GM18526 (cell line): ENCODE data around the gene MRPL46.

Source experiments
- POLR2A ChIP-seq: IDR thresholded peaks from 3 replicates; pipeline ENCODE4 v1.6.1; 2011; ENCODE audit not compliant: insufficient read length; ENCODE audit errors: extremely low read depth

MRPL46 gene

DNA sequence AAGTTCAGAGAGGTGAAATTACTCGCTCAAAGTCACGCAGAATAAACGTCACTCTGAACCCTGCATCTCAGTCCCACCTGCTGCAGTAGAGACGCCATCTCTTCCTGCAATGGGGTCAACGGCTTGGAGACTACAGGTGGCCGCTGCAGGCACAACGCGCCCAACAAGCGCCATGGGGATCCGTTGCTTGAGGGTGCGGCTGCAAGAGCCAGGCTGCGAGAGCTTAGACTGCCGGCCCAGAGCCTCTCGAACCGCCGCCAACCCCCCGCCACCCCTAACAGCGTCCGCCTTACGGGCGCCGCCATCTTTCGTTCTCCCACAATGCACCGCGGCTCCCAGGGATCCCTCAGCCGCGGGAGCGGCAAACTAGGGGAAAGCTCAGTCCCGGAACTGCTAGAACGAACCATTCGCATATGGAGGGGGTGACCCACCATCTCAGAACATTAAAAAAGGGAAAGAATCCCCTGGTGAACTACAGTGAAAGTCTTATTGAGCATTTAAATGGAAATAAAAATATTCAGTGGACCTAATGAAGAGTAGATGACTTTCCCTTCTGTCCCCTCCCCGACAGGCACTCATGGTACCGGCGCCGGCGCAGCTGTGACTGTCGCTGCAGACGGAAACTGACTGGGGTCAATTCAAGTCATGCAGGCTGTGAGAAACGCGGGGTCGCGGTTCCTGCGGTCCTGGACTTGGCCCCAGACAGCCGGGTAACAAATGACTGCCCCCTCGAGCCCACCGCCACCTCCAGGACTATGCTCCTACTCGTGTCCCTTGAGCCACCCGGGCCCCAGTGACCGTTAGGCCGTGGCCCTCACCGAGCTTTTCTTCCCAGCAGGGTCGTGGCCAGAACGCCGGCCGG is at the start of gene MRPL46, which contains the start of gene MRPS11:
Gene MRPL46 (minus strand): TSS at position 316 of the 862 bp plus-strand sequence. CDS start 11 bp downstream, at position 305.
Gene MRPS11 (plus strand): TSS at position 636 of the 862 bp plus-strand sequence. CDS start 10 bp downstream, at position 646.
- peak; percentile 63 for TF ChIP-seq POLR2A

DNA sequence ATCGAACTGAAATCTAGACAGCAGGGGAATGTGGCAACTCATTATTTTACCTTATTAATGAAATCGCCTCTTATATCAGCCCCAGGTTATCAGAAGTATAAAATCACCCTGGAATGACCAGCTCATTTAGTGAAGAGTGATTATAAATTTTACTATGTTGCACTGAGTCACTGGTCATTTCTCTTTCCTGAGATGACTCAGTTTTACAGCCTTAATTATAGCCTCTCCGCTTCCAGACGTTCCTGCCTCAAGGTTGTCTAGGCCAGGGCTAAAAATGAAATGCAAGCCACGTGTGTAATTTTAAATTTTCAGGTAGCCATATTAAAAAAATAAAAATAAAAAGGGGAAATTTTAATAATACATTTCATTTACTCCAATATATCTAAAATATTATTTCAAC is 46.0 kb upstream of the MRPL46 start:
- TF ChIP-seq POLR2A = no peak

DNA sequence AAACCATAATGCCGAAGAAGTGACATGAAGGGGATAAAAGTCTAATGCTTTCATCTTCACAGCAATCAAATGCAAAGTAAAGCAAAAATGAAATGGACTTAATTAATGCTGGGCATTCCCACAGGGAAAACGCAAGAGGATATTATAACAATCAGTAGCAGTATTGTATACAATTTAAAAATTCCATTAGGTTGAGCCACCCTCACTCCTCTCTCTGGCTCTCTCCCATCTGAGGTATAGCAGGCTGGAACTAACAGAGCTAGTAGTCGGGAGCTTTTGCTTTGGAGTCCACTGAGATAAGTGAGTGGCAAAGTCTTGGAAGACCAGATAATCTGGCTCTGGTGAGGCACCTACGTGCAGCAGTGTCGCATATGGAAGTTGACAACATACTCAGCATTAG is 45.4 kb upstream of the MRPL46 start:
- no peak for TF ChIP-seq POLR2A

DNA sequence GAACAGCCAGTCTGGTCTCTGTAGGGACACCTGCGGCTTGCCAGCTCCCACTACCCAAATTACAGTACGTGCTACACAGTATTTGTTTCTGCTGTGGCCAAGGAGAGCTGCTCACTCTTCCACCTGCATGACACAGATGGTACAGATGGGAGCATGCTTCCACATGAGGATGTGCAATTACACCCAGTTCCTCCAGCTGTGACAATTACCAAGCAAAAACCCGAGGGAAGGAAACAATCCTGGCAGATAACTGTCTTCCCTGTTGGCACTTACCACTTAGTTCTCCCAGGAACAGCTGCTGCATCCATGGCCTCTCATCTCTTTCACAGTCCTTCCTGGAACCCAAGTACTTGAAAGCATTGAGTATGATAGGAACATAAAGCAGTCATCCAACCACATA is 44.9 kb upstream of the MRPL46 start:
- TF ChIP-seq POLR2A = no peak

DNA sequence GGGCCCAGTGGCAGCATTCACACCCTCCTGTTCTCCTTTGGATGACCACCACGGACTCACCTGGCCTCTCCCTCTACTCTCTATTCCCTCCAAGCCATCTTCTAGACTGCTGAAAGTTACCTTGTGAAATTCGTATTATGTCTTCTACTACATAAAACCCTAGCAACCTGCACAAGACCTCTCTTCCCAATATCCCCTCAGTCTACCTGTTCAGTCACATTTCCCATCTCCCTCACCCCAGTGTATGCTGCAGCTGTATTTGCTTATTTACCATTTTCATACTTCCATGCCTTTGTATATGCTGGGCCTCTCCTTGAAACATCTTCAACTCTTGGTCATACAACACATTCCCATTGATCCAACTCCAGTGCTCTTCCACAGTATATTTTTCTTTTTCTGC is 44.0 kb upstream of the MRPL46 start:
- no peak for TF ChIP-seq POLR2A

DNA sequence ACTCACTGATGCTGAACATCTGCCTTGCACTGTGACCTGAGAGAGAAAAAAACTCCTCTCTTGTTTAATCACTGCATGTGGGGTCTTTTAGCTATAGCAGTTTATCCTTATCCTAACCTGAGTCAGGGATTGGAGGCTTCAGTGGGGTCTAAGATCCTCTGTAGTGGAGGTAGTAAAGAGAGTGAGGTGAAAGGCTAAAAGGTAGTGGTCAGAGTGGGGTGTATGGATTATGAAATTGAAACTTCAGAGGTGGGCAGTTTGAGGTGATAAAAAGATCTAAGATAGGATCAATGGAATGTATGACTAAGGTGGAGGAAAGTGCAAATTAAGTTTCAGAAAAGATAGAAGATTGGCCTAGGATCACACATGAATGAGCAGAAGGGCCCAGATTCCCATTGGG is 42.8 kb upstream of the MRPL46 start:
- no peak for TF ChIP-seq POLR2A

DNA sequence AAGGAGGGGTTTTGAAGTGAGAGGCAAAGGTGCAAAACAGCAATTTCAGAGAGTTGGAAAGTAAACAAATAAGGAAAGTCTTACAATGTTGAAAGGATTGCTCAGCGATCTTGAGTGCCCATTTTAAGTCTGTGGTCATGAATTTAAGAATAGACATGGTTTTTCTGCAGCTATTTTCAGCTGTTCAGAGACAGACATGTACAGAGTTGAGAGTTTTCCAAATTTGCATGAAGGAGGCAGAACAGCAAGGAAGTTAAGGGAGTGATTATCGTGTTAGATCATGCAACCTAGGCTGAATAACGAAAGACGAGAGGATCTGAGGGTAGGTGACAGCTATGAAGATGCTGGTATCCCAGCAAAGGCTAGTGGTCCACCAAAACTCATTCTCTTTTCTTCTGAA is 42.1 kb upstream of the MRPL46 start:
- TF ChIP-seq POLR2A = no peak

DNA sequence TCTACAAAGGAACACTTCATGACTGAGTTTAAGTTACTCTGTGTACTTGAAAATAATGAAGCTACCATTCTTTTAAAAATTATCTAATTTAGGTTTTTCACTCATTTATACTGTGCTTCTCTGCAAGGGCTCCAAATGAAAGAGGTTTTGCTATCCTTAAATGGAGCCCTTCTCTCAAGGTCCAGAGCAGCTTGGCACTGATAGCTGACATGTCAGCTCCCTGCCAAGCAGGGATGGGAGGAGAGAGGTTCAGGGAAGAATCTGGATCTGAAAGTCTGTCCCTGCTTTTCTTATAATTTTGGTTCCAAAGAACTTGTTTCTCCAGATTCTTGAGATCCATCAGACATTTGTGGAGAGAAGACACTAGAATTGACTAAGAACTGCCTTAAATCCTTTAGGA is 39.4 kb upstream of the MRPL46 start:
- no peak for TF ChIP-seq POLR2A

DNA sequence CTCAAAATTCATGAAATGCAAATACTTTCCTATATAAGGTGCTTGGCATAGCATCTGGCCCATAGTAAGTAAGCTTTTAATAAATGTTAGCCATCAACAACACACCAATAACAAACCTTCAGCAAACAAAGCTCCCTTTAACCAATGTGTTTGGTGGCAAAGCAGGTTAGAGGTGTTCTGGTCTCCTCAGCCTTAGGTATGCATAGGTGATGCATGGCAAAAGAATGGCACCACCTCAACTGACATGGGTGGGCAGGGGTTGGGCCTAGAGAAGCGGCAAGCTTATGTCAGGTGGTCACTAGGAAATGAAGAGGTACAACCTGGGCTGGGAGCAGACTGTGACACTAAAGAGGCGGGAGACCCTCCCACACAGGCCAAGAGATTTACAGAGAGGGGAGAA is 38.5 kb upstream of the MRPL46 start:
- no peak for TF ChIP-seq POLR2A

DNA sequence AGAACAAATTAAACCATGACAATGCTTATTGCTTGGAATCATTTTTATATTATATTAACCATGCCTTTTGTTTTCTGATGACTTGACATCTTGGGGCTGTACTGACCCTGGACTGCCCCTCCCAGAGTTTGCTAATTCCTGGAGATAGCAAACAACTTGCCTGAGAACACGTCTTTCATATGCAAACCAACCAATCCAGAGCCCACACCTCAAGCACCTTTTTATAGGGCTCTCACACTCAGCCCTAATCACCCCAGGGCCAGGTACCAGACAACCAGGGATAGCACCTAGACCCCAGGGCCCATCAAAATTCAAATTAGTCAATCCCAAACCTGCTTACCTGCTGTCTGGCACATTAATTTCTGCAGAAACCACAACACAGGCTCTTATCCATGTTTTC is 37.3 kb upstream of the MRPL46 start:
- TF ChIP-seq POLR2A = no peak

DNA sequence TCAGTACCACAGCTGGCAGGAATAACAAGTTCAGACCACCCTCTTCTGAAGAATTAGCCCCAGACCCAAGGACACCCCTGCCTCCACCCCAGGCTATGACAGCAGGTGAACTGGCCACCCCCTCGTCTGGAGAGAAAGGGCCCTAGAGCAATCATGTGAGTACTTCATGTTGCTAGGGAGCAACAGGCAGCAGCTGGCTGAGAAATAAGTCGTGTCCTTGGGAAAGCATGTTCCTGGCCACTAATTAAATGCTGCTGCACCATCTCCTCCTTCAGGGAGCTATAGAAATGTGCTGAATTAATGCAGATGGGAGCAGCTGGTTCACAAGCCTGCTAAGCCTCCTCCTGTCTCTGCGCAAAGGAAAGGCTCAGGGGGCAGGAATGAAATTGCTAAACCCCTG is 31.8 kb upstream of the MRPL46 start:
- TF ChIP-seq POLR2A = no peak

DNA sequence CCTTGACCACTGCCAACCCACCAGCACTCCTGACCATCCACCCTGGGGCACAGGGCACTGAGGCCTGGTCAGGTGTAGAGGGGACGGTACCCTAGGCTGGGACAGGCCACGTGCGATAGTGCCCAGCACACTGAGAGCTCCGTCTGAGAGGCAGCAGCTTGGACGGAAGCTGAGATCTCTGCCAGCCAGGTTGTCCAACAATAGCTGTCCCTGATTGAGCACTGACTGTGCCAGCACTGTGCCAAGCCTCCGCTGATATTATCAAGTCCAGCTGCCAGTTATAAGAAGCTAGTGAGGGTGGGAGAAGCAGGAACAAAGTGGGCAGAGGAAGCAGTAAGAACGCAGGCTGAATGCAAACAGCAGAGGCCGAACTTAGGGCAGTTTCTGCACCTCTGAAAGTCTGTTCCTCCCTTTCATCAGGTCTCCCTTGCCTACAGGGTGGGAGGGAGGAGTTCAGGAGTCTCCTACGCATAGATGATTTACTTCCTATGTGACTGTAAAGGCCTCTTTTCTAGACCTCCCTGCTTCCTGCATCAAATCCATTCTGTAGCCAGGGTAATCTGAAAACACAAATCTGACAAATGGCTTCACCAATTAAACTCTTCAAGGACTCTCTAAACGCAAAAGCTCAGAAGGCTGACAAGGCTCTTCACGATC is 30.0 kb upstream of the MRPL46 start:
- TF ChIP-seq POLR2A = no peak

DNA sequence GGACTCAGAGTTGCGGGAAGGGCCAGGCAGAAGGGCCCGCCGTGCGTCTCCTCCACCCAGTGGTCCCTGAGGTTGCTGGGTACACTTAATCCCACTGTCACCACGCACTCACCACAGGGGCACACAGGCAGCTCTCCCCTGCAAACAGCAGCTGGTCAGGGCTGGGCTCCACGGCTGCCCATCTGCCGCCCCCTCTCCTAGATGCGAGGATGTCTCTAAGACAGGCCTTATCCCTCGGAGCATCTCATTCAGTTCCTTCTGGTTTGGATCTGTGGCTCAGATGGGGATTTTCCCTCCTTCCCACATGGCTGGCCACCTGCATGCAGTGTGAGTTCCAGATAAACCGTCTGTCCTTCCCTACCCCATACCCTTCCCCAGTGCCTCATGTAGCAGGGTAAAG is 26.7 kb upstream of the MRPL46 start:
- no peak for TF ChIP-seq POLR2A

DNA sequence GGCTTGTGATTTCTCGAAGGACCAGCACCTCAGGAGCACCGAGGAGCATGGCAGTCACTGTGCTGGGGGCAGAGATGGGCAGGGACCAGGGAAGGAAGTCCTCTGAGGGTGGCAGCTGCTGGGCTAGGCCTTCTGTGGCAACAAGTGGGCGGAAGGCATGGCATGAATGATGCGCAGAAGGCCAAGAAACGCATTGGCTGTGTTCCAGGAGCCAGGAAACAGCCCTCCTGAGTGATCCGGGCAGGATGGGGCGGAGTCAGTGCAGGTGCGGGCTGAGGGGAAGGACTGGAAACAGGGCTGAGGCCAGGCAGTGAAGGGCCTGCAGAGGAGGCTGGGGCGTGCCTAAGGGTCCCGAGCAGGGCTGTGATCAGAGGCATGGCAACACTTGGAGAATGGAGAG is 24.0 kb upstream of the MRPL46 start:
- no peak for TF ChIP-seq POLR2A

DNA sequence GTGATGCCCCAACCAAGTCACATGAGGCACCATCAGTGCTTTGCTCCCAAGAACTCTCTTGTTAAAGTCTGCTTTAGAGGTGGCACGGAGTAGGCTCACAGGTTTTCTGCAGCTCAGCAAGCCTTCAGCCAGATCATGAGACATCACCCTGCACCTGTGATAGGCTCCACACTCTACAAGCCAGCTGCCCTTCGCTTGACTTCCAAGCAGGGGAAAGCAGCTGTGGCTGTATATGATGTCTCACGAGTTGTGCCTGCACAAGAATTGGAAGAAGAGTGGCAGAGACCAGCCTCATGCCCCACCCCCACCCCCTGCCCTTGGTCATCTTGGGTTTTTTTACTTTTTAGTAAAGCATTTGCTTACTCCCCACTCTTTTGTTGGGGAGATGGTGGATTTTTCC is 22.8 kb upstream of the MRPL46 start:
- no peak for TF ChIP-seq POLR2A

DNA sequence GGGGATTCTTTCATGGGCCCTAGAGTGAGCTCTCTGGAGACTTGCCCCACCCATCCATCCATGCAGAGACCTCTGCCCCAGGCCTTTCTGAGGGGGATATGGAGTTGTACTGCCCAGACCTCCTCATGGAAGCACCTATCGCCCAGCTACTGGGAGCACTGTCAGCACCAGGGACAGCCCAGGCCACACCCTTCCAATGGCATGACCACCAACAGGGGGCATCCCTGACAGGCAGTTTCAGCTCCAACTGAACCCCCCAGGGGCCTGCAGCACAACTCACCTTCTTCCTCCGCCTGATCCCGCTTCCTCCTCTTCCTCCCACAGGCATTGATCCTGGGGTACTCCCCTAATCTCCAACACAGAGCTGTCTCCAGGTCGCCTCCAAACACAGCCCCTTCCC is 22.1 kb upstream of the MRPL46 start:
- TF ChIP-seq POLR2A = no peak
